Panc1 (cell line): Measurements from ENCODE around the gene IBA57.

Experiments used
- POLR2AphosphoS5 ChIP-seq: IDR thresholded peaks from 2 replicates; pipeline ENCODE4 v1.6.1; 2012; ENCODE audit warnings: mild to moderate bottlenecking, low read depth, low read length, moderate library complexity
- TF ChIP-seq, protein P1 (sequence below): fragments of 450-650 bp; IDR thresholded peaks from 2 replicates; pipeline ENCODE4 v1.5.1; 2017; ENCODE audit warnings: mild to moderate bottlenecking

DNA sequence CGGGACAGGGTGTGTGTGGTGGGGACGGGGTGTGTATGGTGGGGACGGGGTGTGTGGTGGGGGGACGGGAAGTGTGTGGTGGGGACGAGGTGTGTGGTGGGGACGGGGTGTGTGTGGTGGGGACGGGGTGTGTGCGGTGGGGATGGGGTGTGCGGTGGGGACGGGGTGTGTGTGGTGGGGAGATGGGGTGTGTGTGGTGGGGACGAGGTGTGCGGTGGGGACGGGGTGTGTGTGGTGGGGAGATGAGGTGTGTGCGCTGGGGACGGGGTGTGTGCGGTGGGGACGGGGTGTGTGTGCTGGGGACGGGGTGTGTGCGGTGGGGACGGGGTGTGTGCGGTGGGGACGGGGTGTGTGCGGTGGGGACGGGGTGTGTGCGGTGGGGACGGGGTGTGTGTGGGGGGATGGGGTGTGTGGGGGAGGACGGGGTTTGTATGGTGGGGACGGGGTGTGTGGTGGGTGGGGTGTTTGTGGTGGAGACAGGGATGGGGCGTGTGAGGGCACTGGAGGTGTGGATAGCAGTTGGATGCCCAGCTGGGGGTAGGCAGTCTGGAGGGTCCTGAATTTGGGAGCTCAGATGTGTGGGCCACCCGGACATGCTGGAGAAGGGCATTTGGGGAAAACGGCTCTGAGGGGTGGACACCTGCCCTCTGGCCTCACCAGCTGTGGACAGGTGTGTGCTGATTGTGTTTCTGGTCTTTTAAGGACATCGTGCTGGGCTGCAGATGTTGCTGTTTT lies 16.9 kb downstream of the IBA57 start:
- no peak for TF ChIP-seq POLR2AphosphoS5
- TF ChIP-seq, protein P1, sequence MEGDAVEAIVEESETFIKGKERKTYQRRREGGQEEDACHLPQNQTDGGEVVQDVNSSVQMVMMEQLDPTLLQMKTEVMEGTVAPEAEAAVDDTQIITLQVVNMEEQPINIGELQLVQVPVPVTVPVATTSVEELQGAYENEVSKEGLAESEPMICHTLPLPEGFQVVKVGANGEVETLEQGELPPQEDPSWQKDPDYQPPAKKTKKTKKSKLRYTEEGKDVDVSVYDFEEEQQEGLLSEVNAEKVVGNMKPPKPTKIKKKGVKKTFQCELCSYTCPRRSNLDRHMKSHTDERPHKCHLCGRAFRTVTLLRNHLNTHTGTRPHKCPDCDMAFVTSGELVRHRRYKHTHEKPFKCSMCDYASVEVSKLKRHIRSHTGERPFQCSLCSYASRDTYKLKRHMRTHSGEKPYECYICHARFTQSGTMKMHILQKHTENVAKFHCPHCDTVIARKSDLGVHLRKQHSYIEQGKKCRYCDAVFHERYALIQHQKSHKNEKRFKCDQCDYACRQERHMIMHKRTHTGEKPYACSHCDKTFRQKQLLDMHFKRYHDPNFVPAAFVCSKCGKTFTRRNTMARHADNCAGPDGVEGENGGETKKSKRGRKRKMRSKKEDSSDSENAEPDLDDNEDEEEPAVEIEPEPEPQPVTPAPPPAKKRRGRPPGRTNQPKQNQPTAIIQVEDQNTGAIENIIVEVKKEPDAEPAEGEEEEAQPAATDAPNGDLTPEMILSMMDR: no peak
